Panc1 (cell line): ENCODE data around the gene IKZF4.

ENCODE experiments used
- POLR2AphosphoS5 ChIP-seq: IDR thresholded peaks from 2 replicates; pipeline ENCODE4 v1.6.1; 2012; ENCODE audit warnings: mild to moderate bottlenecking, low read depth, low read length, moderate library complexity
- TCF7L2 ChIP-seq: IDR thresholded peaks from 2 replicates; pipeline ENCODE4 v1.6.1; 2011; ENCODE audit warnings: mild to moderate bottlenecking, low read depth, low read length, inconsistent platforms
- TF ChIP-seq, protein P1 (sequence below), 2 experiments: IDR thresholded peaks; 2 replicates each; pipeline ENCODE4 v1.6.1; 2011 to 2012; ENCODE audit warnings: low read depth in 2 of 2, control low read depth in 1 of 2, low read length in 1 of 2, mild to moderate bottlenecking in 1 of 2, moderate library complexity in 1 of 2; ENCODE audit not compliant: insufficient read depth in 1 of 2
- TF ChIP-seq, protein P2 (sequence below): fragments of 450-650 bp; IDR thresholded peaks from 2 replicates; pipeline ENCODE4 v1.5.1; 2017; ENCODE audit warnings: mild to moderate bottlenecking

- no peak for TF ChIP-seq POLR2AphosphoS5
- TF ChIP-seq, protein P1, sequence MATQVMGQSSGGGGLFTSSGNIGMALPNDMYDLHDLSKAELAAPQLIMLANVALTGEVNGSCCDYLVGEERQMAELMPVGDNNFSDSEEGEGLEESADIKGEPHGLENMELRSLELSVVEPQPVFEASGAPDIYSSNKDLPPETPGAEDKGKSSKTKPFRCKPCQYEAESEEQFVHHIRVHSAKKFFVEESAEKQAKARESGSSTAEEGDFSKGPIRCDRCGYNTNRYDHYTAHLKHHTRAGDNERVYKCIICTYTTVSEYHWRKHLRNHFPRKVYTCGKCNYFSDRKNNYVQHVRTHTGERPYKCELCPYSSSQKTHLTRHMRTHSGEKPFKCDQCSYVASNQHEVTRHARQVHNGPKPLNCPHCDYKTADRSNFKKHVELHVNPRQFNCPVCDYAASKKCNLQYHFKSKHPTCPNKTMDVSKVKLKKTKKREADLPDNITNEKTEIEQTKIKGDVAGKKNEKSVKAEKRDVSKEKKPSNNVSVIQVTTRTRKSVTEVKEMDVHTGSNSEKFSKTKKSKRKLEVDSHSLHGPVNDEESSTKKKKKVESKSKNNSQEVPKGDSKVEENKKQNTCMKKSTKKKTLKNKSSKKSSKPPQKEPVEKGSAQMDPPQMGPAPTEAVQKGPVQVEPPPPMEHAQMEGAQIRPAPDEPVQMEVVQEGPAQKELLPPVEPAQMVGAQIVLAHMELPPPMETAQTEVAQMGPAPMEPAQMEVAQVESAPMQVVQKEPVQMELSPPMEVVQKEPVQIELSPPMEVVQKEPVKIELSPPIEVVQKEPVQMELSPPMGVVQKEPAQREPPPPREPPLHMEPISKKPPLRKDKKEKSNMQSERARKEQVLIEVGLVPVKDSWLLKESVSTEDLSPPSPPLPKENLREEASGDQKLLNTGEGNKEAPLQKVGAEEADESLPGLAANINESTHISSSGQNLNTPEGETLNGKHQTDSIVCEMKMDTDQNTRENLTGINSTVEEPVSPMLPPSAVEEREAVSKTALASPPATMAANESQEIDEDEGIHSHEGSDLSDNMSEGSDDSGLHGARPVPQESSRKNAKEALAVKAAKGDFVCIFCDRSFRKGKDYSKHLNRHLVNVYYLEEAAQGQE (IDR thresholded peaks at IDR 0.05; ENCODE audit: insufficient read depth in 1 of 2, low read depth in 2 of 2, low read length in 1 of 2), result no peak
- TF ChIP-seq, protein P2, sequence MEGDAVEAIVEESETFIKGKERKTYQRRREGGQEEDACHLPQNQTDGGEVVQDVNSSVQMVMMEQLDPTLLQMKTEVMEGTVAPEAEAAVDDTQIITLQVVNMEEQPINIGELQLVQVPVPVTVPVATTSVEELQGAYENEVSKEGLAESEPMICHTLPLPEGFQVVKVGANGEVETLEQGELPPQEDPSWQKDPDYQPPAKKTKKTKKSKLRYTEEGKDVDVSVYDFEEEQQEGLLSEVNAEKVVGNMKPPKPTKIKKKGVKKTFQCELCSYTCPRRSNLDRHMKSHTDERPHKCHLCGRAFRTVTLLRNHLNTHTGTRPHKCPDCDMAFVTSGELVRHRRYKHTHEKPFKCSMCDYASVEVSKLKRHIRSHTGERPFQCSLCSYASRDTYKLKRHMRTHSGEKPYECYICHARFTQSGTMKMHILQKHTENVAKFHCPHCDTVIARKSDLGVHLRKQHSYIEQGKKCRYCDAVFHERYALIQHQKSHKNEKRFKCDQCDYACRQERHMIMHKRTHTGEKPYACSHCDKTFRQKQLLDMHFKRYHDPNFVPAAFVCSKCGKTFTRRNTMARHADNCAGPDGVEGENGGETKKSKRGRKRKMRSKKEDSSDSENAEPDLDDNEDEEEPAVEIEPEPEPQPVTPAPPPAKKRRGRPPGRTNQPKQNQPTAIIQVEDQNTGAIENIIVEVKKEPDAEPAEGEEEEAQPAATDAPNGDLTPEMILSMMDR, result no peak
- TF ChIP-seq TCF7L2, result no peak
These were observed 11.1 kb downstream of the IKZF4 start for GRCh38 chr12:56031987-56032386.
